Head of caudate nucleus (tissue), 42 donors: ENCODE results near the gene TBL1X.

ENCODE experiments used
- DNase-seq, 42 donors: peaks; one replicate each; pipeline versions ENCODE4 v3.0.0 to v3.0.0-alpha.2; 2020 to 2021; ENCODE audit warnings: mixed read lengths in 7 of 42
- intact Hi-C: fragments of 100-400 bp; cut with DNase I; formaldehyde crosslinking; loops from one replicate; pipeline ENCODE4 v1.15.0; 2022

Gene TBL1X

DNA sequence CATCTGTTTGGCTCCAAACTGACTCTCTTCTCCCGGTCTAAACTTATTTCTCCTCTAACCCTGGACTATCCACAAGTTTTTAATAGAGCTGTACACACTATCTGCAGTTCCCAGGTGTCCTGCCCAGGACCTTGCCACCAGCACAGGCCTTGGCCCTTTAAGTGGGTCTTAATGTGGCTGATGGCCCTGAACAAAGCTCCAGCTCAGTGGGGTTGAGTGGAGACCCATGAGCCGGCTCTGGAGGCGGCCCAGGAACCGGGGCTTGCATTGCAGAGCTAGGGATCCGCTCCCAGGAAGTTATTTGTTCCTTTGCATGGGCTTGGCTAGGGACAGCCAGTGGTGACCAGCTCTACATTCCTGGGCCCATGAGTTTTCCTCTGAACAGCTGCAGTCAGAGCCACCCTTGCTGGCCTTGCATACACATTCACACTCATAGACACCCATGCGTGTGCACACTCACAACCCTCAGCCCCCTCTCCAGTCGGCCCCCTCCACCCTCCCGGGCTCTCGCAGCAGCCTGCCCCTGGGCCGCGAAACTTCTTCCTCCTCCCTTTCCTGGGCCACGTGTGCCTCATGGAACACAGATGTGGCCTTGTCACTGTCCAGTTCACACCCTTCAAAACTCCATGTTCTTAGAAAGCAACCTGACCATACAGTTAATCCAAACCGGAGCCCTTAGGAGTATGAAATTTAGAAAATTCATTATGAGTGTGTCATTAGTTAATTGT, 242.6 kb downstream of the TBL1X start:
- intact Hi-C loops, result loop anchor here (5.0 kb wide), 1 partner anchor 890 kb away; no protein-coding TSS in a partner anchor
- no peak for DNase-seq

DNA sequence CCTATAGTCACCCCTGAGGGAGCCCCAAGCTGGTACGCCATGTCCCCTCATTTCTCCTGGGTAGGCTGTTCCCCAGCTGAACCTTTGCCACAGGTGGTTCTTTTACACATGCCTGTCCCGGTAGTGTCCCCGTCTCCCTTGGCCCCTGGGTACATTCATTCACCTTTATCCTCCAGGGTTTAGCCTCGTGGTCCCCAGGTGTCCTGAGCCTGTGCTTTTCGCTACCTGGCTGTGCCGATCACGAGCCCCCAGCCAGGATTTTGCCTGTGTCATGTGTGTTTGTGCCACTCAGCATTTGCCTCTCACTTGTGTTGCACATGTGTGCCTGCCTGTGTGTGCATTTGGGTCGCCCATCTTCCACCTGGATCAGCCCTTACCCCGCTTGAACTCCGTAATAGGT, 243.2 kb downstream of the TBL1X start:
- intact Hi-C loops, result loop anchor here (5.0 kb wide), 1 partner anchor 891 kb away; no protein-coding TSS in a partner anchor
- no peak for DNase-seq

DNA sequence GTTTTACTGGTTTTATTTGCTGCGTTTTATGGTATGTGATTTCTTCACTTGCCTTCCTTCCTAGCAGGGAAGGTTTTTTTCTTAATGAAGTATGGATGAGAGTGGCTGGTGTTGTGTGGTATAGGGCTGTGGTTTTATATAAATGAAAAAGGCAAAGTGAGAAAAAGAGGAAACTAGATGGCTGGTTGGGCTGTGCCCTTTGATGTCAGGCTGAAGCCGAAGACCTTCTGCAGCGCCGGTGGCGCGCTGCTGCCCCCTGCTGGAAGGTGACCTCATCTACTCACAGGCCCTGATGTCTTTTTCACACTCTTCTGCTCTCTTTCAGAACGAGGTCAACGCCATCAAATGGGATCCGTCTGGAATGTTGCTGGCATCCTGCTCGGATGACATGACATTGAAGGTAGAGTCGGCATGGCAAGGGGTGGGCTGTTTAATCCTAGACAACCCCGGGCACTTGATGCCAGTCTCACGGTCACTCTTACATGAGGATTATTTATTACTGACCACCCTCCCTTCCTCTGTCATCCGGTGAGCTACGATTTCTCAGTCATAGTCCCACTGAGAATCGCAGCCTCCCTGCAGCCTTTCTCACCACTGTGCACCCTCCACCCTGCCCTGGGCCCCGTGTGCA, 244.2 kb downstream of the TBL1X start:
- DNase-seq, result peak; percentile 58 to 90 (median 81)
- intact Hi-C loops, result loop anchor here (5.0 kb wide), 1 partner anchor 892 kb away; no protein-coding TSS in a partner anchor

DNA sequence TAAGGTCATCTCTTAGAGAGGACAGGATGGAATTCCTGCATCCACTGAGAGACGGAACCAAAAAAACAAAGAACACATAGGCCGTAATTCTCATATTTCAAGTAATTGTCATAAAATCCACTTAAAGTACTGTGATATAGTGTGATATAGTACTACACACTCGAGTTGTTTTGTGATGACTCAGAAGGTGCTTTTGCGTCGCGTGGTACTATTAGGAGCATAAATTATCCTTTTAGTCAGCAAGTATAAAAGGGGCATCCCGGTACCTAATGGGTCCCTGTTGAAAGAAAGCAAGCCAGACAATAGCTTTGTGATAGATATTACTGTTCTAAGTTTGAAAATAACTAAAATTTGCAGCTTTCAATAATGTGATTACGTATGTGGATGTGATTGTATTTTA, 245.5 kb downstream of the TBL1X start:
- DNase-seq, result no peak
- intact Hi-C loops, result loop anchor here (10.0 kb wide), 1 partner anchor 236 kb away; no protein-coding TSS in a partner anchor

DNA sequence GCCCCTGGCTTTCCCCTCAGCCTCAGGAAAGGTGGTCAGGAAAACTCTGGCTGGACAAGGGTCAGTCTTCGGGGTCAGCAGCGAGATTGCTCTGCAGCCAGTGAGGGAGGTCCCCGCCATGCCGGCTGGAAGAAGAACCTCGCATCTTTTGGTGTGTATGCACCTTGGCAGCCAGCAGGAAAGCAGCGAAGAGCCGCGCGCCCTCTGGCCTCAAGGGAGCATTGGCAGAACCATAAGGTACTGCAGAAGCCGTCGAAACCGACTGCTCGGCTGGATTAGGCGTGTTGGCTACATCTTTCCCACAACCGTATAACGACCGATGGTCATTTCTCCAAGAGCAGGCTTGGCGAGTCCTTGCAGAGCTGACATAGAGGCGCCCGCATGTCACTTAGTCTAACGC, 252.5 kb downstream of the TBL1X start:
- intact Hi-C loops, result loop anchor here (10.0 kb wide), 1 partner anchor 243 kb away; no protein-coding TSS in a partner anchor
- no peak for DNase-seq

DNA sequence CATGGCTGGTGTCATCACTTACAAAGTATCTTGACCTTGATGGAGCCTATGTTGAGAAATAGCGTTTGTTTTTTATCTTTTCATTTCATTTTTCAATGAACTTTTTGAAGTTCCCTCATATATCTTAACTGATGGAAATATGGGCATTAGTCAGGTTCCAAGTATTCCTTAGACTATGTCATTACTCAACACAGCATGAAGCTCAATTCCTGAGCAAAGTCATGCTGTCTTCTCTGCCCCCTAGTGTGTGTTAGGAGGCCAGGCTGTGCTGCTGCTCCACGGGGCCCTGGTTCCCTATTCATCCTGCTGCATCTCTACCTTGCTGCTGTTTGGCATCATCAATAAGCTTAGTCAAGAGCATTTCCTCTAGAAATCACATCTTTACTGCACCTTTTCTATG, 259.9 kb downstream of the TBL1X start:
- intact Hi-C loops, result no loop called here
- DNase-seq, result no peak

DNA sequence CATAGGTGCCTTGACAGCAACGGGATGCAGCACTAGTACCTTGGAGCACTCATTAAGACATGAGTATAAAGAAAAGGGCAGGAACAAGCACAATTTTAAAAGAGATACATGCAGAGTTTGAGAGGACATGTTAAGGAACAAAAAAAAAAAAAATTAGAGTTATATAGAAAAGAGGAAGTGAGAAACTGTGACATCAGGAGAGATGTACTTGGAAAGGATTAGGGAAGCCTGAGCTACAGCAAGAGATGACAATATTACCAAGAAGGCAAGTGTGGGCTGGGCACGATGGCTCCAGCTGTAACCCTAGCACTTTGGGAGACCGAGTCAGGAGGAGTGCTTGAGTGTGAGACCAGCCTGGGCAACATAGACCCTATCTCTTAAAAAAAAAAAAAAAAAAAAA, 263.4 kb downstream of the TBL1X start:
- intact Hi-C loops, result no loop called here
- DNase-seq, result no peak

DNA sequence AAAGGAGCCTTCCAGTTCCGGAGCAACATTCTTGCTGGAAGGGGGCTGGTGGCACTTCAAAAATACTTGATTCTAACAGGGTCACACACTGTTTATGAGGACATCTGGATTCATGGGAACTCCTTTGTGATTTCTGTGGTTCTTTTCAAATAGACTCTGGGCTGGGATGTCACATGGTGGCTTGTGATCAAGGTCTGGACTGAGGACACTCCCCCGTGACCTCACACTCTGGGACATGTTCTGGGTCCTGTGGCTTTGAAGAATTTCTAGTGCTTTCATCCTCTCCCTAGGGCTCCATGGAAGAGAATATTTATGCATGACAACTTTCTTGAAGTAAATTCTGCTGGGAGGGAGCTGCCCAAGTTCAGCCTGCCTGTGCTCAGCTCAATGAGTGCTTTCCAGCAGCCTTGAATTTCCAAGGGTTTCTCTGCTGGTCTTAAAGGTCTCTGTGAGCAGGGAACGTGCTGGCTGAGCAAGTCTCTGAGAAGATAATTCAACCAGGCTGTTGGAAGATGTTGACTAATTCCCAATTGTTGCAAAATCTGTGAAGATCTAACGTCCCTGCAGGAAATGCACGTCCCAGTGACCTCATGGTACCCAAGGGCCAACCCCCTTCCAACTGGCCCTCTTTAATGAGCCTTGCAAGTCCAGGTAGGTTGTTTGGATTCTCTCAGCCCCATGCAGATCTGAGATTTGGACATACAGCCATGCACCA, 264.5 kb downstream of the TBL1X start:
- no peak for DNase-seq
- intact Hi-C loops, result no loop called here

DNA sequence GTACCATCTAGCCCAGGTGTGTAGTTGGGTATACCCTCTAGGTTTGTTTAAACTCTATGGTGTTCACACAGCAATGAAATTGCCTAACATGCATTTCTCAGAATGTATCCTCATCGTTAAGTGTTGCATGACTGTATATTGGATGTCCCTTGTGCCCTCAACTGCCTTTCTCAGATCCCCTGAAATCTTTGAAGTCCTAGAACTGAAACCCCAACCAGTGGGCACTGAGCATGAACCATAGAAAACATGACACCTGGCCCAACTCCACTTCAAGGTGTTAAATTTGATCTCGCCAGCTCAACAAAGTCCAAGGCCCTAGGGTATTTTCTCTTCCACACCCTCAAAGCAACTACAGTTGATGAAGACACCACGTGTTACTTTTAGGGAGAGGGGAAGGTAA, 265.2 kb downstream of the TBL1X start:
- DNase-seq, result no peak
- intact Hi-C loops, result no loop called here

DNA sequence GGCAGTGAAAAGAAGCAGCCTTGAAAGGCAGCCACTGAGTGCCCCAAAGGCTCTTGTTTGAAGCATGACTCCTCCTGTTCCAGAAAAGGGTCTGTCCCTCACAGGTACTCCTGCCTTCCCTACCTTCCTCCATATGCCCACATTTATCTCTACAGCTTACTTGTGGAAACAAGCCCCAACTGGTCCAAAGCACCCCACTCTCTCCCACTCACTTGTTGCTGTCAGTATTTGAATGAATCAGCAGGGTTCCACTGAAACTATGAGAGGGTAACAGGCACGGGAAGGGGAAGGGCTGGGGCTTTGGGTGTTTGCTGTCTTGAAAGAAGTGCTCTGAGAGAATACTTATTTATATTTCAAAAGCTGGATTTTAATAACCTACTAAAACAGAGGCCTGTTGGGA, 265.9 kb downstream of the TBL1X start:
- intact Hi-C loops, result no loop called here
- no peak for DNase-seq

DNA sequence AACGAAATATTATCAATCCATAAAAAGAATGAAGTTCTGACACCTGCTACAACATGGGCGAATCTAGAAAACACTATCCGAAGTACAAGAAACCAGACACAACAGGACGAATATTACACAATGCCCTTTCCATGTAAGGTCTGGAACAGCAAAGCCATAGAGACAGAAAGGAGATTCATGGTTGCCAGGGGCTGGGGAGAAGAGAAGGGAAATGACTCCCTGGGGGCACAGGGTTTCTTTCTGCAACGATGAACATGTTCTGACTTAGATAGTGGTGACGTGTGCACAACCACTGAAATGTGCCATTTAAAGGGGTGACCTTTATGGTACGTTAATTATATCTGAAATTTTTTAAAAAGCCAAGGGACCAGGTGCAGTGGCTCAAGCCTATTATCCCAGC, 272.5 kb downstream of the TBL1X start:
- no peak for DNase-seq
- intact Hi-C loops, result no loop called here

DNA sequence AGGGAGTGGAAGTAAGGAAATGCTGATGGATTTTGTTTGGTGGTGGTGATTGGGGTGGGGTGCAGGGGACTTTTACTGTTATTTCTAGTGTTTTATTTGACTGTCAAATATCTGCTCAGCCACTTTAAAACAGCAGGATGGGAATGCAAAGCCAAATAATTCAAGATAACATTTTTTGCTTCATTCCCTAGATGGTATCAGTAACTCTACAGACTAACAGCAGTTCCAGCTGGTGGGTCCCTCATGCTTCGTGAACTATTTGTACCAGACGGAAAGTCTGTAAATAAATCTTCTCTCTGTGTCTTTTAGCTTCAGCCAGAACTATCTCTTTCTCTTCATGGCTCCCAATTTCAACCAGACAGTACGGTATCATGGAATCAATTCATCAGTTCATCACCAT, 273.3 kb downstream of the TBL1X start:
- intact Hi-C loops, result no loop called here

DNA sequence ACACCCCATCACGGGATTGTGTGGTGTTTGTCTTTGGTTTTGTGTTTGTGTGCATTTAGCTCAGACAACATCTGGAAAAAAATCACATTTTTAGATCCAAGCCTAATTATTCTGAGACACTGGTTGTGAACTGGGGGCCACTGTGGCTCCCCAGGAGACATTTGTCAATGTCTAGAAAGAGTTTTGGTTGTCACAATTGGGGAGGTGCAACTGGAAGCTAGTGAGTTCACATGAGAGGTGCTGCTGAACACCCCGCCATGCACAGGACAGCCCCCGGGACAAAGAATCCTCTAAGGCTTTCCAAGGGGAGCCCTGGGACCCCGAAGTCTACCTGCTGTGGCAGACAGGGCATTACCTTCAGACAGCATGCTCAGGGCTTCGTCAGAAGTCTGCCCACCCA, 274.3 kb downstream of the TBL1X start:
- intact Hi-C loops, result no loop called here
- DNase-seq, result no peak

More for the DNA sequence above, 273.3 kb downstream of the TBL1X start:
- no peak for DNase-seq

DNA sequence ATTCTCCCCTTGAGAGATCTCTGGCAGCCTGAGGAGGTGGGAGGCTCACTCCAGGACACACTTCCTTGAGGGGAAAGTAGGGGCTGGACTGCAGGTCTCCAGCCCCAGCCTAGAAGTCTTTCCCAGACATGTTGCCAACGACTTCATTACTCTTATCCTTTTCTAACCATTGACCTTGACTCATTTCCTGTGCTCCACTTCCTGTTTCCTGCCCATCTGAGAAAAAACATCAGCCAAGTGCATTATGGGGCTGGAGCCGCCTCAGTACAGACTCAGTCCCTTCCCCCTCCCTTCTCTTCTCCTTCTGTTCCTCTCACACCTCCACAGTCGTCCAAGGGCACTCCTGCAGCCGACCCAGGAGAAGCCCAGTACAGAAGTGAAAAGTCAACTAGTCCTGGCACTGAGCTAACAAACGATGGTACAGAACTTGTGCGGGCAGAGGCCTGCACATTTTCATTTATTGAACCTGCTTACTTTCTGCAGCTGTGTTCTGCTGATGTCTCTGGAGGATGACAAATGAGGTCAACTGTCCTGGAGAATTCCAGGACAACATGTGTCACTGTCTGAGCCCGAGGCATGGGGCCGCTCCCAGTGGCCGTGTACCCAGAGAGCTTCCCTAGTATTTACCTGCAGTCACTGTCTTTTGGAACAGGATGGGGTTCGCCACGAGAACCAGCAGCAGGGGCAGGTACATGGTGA, 280.7 kb downstream of the TBL1X start:
- no peak for DNase-seq
- intact Hi-C loops, result no loop called here

DNA sequence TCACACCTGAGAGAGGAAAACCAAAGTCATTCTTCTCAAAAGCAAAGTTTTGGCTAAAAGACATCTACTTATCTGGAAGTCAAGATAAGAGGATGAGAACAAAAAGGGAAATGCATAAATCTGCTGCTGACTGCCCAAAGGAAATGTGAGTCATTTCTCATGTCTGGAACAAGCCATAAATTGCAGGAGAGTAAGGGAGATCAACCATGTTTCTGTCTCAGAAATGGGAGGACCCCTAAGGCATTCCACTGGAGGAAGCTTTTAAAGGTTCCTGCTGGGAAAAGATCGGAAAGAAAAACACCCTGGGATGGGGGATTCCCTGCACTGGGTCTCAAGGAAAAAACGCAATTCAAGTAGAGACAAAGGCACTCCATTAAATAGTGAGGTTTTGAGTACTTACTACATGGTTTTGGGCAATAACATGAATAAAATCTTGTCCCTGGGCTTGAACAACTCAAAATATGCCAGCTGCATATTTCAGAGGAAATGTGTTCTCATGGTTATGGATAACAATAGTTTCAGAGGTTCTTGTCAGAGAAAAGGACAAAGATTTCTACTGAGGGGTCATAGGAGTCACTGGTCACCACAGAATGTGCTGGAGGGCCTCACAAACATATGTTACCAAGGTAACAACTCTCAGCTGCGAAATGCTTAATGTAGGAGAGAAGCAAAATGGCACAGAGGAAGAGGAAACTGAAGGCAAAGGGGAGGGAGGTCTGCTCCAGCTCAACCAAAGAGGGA, 281.5 kb downstream of the TBL1X start:
- no peak for DNase-seq
- intact Hi-C loops, result no loop called here

DNA sequence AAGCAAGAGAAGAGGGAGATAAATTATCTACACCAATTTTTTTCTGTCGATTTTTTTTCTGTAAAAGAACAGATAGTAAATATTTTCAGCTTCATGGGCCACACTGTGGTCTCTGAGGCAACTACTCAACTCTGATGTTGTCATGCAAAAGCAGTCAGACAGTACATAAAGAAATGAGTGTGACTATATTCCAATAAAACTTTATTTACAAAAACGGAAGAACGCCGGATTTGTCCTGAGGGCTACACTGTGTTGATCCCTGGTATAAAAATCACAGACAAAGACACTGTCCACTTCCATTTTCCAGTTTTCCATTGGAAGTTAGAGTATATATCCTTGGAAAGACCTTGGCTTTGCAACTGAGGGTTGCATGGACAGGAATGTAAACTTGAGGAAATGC, 282.8 kb downstream of the TBL1X start:
- no peak for DNase-seq
- intact Hi-C loops, result no loop called here

DNA sequence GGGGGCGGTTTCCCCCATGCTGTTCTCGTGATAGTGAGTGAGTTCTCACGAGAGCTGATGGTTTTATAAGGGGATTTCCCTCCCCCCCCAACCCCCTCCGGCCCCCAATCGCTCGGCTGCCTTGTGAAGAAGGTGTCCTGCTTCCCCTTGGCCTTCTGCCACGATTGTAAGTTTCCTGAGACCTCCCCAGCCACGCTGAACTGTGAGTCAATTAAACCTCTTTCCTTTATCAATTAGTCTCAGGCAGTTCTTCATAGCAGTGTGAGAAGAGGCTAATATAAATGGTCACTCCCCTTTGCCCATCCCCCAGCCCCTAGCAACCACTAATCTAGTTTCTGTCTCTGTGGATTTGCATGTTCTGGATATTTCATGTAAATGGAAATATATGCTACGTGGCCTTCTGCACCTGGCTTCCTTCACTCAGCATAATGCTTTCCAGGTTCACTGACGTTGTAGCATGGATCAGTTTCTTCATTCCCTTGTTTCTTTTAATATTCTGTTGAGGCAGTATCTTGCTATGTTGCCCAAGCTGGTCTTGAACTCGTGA, 284.4 kb downstream of the TBL1X start:
- no peak for DNase-seq
- intact Hi-C loops, result no loop called here

DNA sequence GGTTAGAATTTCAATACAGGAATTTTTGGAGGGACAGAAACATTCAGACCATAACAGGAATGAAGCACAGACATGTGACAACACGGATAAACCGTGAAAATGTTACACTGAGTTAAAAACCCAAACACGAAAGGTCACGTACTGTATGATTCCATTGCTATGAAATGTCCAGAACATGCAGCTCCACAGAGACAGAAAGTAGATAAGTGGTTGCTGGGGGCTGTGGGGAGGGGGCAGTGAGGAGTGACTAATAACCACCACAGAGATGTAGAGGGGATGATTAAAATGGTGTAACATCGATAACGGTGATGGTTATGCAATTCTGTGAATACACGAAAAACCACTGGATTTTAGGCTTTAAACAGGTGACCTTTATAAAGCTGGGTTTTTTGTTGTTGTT, 292.5 kb downstream of the TBL1X start:
- intact Hi-C loops, result no loop called here
- no peak for DNase-seq
